Muscle layer of duodenum (tissue), 2 donors: ENCODE results near the gene COLQ.

Experiments
- H3K27ac ChIP-seq: one replicate; pipeline ENCODE4 v1.7.0; 2013; ENCODE audit warnings: mild to moderate bottlenecking, low read length
- H3K27me3 ChIP-seq: one replicate; pipeline ENCODE4 v1.7.0; 2013; ENCODE audit warnings: low read depth, mild to moderate bottlenecking, control low read depth, low read length
- H3K36me3 ChIP-seq, 2 donors: one replicate each; pipeline ENCODE4 v1.7.0; 2013; ENCODE audit warnings: low read length in 2 of 2, control low read depth in 1 of 2, mild to moderate bottlenecking in 1 of 2; ENCODE audit not compliant: insufficient read depth in 2 of 2, control insufficient read depth in 1 of 2
- H3K4me1 ChIP-seq, 2 donors: one replicate each; pipeline ENCODE4 v1.7.0; 2013; ENCODE audit warnings: low read length in 2 of 2, mild to moderate bottlenecking in 2 of 2, control low read depth in 1 of 2, moderate library complexity in 1 of 2; ENCODE audit not compliant: insufficient read depth in 2 of 2, control insufficient read depth in 1 of 2
- H3K4me3 ChIP-seq, 2 donors: one replicate each; pipeline ENCODE4 v1.7.0; 2013; ENCODE audit warnings: low read length in 2 of 2, low read depth in 1 of 2, mild to moderate bottlenecking in 1 of 2
- H3K9me3 ChIP-seq, 2 donors: one replicate each; pipeline ENCODE4 v1.7.0; 2013; ENCODE audit warnings: low read length in 2 of 2, control low read depth in 1 of 2, mild to moderate bottlenecking in 1 of 2; ENCODE audit not compliant: control insufficient read depth in 1 of 2
- donor health status: healthy.

The COLQ gene

DNA sequence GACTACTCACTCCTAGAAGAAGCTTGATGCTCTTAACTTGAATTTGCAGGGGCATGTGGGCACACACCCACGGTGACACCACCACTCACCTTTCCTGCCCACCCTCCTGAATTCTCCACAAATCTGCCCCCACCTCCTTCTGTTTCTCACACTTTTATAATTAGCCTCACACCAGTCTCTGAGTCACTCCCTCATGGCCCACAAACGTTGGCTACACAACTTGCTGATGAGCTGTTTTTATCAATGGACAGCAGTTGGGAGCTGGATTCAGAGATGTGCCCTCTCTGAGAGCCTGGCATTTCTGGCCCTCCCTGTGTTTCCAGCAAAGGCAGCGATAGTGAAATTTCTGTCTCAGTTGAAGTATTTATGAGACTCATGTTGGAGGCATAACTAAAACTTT is 1.3 kb downstream of the COLQ start:
- H3K4me1 ChIP-seq: peaks cover 0 to 16% of the 10 kb centered on the region in 2 donors
- no peaks in the 10 kb centered on the region for H3K36me3 ChIP-seq
- H3K27ac ChIP-seq: no peak overlapping the region
- H3K27me3 ChIP-seq: no peaks in the 10 kb centered on the region
- no peak overlapping the region for H3K4me3 ChIP-seq
- H3K9me3 ChIP-seq: no peaks in the 10 kb centered on the region

DNA sequence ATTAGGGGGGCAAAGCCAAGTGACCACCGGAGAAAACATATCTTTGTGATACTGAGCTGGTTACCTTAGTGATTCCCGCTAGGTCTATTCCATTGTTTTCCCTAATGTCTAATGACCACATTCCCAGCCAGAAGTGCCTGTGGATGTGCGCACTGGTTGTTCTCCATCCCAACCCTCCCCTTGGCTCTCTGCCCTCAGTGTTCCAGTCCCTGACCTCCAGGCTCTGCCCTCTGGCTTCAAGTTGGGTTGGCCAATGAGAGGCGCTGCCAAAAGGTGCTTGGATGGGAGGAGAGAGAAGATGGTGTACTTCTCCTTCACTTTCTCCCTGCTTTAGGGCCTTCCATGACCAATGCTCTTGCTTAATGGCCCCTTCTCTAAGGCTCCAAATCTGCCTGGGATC is 2.4 kb downstream of the COLQ start:
- H3K9me3 ChIP-seq: no peaks in the 10 kb centered on the region
- no peak overlapping the region for H3K27ac ChIP-seq
- H3K4me1 ChIP-seq: peaks cover 0 to 16% of the 10 kb centered on the region in 2 donors
- no peaks in the 10 kb centered on the region for H3K27me3 ChIP-seq
- H3K36me3 ChIP-seq: no peaks in the 10 kb centered on the region
- H3K4me3 ChIP-seq: no peak overlapping the region

DNA sequence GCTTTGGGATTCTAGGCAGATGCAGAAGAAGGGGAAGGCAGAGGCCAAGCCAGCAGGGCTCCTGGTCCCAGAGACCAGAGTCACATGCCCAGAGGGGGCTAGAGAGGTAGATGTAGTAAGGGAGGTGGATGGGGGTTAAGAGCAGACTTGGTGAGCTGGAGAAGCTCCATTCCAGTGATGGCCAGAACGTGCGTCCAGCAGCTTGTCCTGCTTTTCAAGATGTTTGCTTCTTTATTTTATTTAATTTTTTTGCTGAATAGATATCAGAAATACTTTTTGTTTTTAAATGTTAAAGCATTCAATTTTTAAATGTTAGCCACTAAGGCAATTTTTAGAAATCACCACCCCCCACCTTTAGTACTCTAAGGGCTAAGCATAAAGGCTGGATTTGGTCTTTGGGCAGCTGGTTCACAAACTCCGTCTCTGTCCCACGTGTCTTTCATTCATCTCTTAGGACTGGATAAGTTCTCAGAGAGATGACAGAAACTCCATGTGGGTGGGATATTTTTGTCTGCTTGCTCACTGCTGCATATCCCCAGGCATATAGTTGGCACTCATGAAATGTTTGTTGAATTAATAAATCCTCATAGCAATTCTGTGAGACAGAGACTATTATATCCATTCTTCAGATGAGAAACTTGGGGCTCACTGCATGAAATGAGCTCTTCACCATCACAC is 6.7 kb downstream of the COLQ start:
- no peak overlapping the region for H3K27ac ChIP-seq
- H3K36me3 ChIP-seq: no peaks in the 10 kb centered on the region

DNA sequence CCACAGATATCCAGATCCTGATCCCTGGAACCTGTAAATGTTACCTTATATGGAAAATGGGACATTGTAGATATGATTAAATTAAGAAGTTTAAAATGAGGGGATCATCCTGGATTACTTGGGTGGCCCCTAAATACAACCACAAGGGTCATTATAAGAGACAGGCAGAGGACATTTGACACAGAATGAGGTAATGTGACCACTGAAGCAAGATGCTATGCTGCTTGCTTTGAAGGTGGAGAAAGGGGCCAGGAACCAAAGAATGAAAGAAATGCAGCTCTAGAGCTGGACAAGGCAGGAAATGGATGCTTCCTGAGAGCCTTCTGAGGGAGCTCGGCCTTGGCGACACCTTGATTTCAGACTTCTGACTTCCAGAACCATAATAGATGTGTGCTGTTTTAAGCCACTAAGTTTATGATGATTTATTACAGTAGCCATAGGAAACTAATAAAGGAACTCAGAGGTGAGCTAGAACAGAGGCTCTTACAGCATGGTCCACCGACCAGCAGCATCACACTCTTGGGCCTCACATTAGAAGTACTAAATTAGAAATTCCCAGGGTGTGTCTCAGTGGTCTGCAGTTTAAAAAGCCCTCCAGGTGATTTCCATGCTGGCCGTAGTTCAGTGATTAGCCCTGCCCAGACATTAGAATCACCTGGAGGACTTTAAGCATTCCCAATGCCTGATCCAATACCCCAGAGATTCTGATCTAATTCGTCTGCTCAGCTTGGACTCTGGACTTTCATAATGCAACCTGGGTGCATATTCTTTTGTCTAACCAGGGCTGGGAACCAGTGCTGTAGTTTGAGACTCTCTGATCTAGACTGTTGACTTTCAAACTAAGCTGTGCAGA is 7.5 kb downstream of the COLQ start:
- Histone ChIP-seq H3K36me3 (no peaks in the 10 kb centered on the region), H3K9me3 (no peaks in the 10 kb centered on the region), H3K27ac (no peak overlapping the region), H3K4me1 (peaks cover 0 to 17% of the 10 kb centered on the region in 2 donors), H3K27me3 (no peaks in the 10 kb centered on the region), H3K4me3 (no peak overlapping the region)

More for the DNA sequence above, 6.7 kb downstream of the COLQ start:
- no peak overlapping the region for H3K4me3 ChIP-seq
- H3K27me3 ChIP-seq: no peaks in the 10 kb centered on the region
- no peaks in the 10 kb centered on the region for H3K9me3 ChIP-seq
- peaks cover 0 to 17% of the 10 kb centered on the region in 2 donors for H3K4me1 ChIP-seq

DNA sequence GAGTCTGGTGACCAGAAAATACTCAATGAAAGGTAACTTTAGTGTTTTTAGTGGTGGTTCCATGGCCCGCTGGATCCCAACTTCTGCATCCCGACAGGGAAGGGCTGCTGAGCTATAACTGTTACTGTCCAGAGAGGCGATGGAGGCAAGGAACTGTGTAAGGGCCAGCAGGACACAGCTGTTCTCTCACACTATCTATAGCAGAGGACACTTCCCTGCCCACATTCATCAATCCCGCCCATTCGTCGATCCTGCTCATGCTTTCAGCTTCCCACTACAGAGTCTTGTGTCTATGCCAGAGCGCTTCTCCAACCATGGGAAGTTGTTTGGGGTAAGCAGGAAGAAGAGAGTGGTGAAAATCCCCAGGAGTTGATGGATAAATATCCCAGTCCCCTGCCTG is 8.4 kb downstream of the COLQ start:
- H3K27me3 ChIP-seq: no peaks in the 10 kb centered on the region
- no peak overlapping the region for H3K27ac ChIP-seq
- peaks cover 0 to 17% of the 10 kb centered on the region in 2 donors for H3K4me1 ChIP-seq
- H3K9me3 ChIP-seq: no peaks in the 10 kb centered on the region
- H3K36me3 ChIP-seq: no peaks in the 10 kb centered on the region
- H3K4me3 ChIP-seq: no peak overlapping the region

GRCh38 chr3:15512166-15512565 is 9.3 kb downstream of the COLQ start:
- no peak overlapping the region for H3K4me3 ChIP-seq
- no peaks in the 10 kb centered on the region for H3K9me3 ChIP-seq
- no peaks in the 10 kb centered on the region for H3K27me3 ChIP-seq
- peak overlapping the region; percentile 2 for H3K27ac ChIP-seq
- no peaks in the 10 kb centered on the region for H3K36me3 ChIP-seq
- peaks cover 0 to 17% of the 10 kb centered on the region in 2 donors for H3K4me1 ChIP-seq

DNA sequence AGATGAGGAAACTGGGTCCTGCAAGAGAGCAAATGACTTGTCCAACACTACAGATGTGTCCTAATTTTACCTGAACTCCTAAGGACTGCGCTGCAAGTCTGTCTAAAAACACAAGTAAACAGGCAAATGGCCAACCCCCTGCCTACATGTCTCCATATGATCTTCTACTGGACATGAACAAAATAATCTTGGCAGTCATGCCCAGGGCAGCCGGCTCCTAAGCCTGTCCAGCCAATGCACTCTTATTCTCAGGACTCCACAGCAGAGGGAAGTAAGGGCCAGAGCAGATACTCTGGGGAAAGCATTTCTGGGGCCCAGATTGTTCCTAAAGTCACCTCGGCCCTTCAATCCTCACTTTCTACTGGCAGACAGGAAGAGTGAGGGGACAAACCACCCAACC is 10.3 kb downstream of the COLQ start:
- Histone ChIP-seq H3K9me3 (no peaks in the 10 kb centered on the region), H3K4me3 (no peak overlapping the region), H3K27ac (no peak overlapping the region)

GRCh38 chr3:15510493-15510892 is 11.0 kb downstream of the COLQ start:
- Histone ChIP-seq H3K36me3 (no peaks in the 10 kb centered on the region), H3K4me3 (no peak overlapping the region), H3K27ac (no peak overlapping the region), H3K27me3 (no peaks in the 10 kb centered on the region), H3K4me1 (peaks cover 0 to 17% of the 10 kb centered on the region in 2 donors), H3K9me3 (no peaks in the 10 kb centered on the region)

More for the DNA sequence above, 10.3 kb downstream of the COLQ start:
- Histone ChIP-seq H3K4me1 (peaks cover 0 to 17% of the 10 kb centered on the region in 2 donors), H3K27me3 (no peaks in the 10 kb centered on the region), H3K36me3 (no peaks in the 10 kb centered on the region)

DNA sequence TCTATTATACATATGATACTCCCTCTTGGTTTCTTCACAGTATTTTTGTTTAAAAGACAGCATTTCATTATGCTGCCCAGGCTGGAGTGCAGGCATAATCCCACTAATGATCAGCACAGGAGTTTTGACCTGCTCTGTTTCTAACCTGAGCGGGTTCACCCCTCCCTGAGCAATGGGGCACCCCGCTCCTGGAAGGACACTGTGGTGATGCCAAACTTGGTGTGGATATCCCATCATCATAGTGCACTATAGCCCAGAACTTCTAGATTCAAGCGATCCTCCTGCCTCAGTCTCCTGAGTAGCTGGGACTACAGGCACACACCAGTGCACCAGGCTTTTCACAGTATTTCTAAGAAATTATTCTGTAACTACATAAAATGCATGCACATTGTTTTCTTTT is 14.9 kb downstream of the COLQ start:
- Histone ChIP-seq H3K27ac (no peak overlapping the region), H3K9me3 (no peaks in the 10 kb centered on the region), H3K36me3 (no peaks in the 10 kb centered on the region), H3K4me1 (peaks cover 0 to under 1% of the 10 kb centered on the region in 2 donors), H3K4me3 (no peak overlapping the region), H3K27me3 (no peaks in the 10 kb centered on the region)

- Histone ChIP-seq H3K27ac (no peak overlapping the region), H3K36me3 (no peaks in the 10 kb centered on the region), H3K4me3 (no peak overlapping the region), H3K27me3 (no peaks in the 10 kb centered on the region), H3K9me3 (no peaks in the 10 kb centered on the region), H3K4me1 (no peaks in the 10 kb centered on the region)
Measured at GRCh38 chr3:15505479-15506165, 15.9 kb downstream of the COLQ start.

GRCh38 chr3:15502616-15503015 is 18.9 kb downstream of the COLQ start:
- Histone ChIP-seq H3K4me3 (no peak overlapping the region), H3K4me1 (peaks cover 0 to 15% of the 10 kb centered on the region in 2 donors), H3K27me3 (no peaks in the 10 kb centered on the region), H3K9me3 (no peaks in the 10 kb centered on the region), H3K27ac (no peak overlapping the region), H3K36me3 (no peaks in the 10 kb centered on the region)
